Calu3 (cell line): ENCODE measurements around the gene C1QA. TPM values are rescaled to one million over a fixed set of nuclear protein-coding genes. Genes with fewer than 3 reads are reported as not detected.

Experiments
- BruUV-seq: library from RNA; stranded (reverse); fragments of 400-500 nt; replicated peaks from 2 replicates; lab custom pipeline; 2021; lab: Mats Ljungman, UMichigan
- CTCF ChIA-PET: fragments of 300-600 bp; sonication (Branson Sonifier 250); formaldehyde crosslinking; loops from one replicate; lab custom pipeline; 2022; ENCODE audit warnings: antibody characterized with exemption; lab: Charles Lee
- DNase-seq: peaks from one replicate; pipeline ENCODE4 v3.0.0; 2022
- H3K27ac Mint-ChIP-seq: one replicate; pipeline ENCODE4 v1.8.0; 2022; ENCODE audit warnings: mixed read lengths; ENCODE audit not compliant: unreplicated experiment
- H3K27me3 Mint-ChIP-seq: one replicate; pipeline ENCODE4 v1.8.0; 2022; ENCODE audit warnings: mixed read lengths; ENCODE audit not compliant: unreplicated experiment
- H3K36me3 Mint-ChIP-seq: one replicate; pipeline ENCODE4 v1.8.0; 2022; ENCODE audit warnings: mild to moderate bottlenecking, moderate library complexity, mixed read lengths; ENCODE audit not compliant: insufficient read depth, unreplicated experiment
- H3K4me1 Mint-ChIP-seq: one replicate; pipeline ENCODE4 v1.8.0; 2022; ENCODE audit warnings: mild to moderate bottlenecking, low read depth, mixed read lengths; ENCODE audit not compliant: unreplicated experiment
- H3K4me3 Mint-ChIP-seq: one replicate; pipeline ENCODE4 v1.8.0; 2022; ENCODE audit warnings: mild to moderate bottlenecking, low read depth, moderate library complexity, mixed read lengths; ENCODE audit not compliant: unreplicated experiment
- H3K9me3 Mint-ChIP-seq: one replicate; pipeline ENCODE4 v1.8.0; 2022; ENCODE audit warnings: low read depth, mixed read lengths; ENCODE audit not compliant: unreplicated experiment
- intact Hi-C: fragments of 100-400 bp; cut with micrococcal nuclease; formaldehyde crosslinking; loops from one replicate; pipeline ENCODE4 v1.10.0; 2022; ENCODE audit not compliant: unreplicated experiment
- total RNA-seq: library from RNA; stranded (reverse); gene quantifications from 2 replicates; pipeline ENCODE4 v1.2.3, GENCODE V29; 2022
- TF ChIP-seq, protein P1 (sequence below): fragments of 200-600 bp; IDR thresholded peaks from one replicate; pipeline ENCODE4 v1.8.0; 2022; ENCODE audit warnings: antibody characterized with exemption; ENCODE audit not compliant: unreplicated experiment

C1QA gene
- total RNA-seq, 1 experiment from 2014 or later = not detected

DNA sequence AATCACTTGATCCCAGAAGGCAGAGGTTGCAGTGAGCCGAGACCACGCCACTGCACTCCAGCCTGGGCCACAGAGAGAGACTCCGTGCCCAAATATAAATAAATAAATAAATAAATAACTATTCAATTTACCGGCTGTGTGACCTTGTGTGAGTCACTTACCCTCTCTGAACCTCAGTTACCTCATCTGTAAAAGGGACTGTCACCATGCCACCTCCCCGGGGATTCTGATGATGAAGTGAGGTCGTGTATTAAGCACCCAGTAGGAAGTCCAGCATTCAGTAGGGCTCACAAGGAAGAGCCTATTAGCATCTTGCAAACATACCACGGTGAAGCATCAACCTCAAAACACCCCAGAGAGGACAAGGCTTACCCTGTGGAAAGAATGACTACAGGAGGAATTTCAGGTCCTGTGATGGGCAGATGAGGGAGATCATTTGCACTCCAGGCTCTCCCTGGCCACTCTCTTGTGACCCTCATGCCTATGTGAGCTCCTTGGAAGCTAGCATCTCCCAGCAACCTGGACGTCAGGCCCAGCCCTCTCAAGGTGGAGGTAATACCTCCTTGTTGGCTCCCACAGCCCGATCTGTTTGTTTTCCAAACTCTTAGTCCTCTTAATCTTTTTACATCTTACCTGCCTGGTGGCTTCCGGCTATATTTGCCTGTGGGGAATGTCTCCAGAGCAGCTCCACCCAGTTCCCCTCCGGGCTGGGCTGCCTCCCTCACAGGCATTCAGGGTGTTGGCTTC is 7.6 kb upstream of the C1QA start:
- Mint-ChIP-seq H3K27me3 (peaks cover 71% of the 10 kb centered on the region), H3K27ac (no peak overlapping the region), H3K9me3 (no peaks in the 10 kb centered on the region), H3K4me3 (no peak overlapping the region), H3K36me3 (no peaks in the 10 kb centered on the region), H3K4me1 (no peaks in the 10 kb centered on the region)
- intact Hi-C loops = no loop called here
- no TSS peak for BruUV-seq
- CTCF ChIA-PET = interaction anchor here (0.7 kb wide), 1 partner anchor 514 kb away, joined by 3 read pairs; no protein-coding TSS in a partner anchor
- TF ChIP-seq, protein P1, sequence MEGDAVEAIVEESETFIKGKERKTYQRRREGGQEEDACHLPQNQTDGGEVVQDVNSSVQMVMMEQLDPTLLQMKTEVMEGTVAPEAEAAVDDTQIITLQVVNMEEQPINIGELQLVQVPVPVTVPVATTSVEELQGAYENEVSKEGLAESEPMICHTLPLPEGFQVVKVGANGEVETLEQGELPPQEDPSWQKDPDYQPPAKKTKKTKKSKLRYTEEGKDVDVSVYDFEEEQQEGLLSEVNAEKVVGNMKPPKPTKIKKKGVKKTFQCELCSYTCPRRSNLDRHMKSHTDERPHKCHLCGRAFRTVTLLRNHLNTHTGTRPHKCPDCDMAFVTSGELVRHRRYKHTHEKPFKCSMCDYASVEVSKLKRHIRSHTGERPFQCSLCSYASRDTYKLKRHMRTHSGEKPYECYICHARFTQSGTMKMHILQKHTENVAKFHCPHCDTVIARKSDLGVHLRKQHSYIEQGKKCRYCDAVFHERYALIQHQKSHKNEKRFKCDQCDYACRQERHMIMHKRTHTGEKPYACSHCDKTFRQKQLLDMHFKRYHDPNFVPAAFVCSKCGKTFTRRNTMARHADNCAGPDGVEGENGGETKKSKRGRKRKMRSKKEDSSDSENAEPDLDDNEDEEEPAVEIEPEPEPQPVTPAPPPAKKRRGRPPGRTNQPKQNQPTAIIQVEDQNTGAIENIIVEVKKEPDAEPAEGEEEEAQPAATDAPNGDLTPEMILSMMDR = no peak
- no peak for DNase-seq

DNA sequence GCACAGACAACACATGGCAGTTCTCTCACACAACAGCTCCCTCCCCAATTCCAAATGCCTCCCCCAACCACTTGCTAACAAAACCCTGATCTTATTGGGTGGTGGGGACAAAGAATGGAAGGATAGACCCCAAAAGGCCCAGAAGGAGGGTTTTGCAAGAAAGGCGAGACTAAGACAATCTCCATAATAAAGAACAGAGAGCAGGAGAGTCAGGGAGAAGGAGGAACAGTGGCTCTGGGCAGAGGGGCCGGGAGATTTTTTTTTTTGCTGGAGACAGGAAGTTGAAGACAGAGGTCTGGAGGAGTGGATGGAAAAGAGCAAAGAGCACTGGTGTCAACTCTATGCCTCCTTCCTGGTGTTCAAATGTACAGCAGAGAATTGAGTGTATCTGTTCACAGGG is 6.5 kb upstream of the C1QA start:
- DNase-seq = no peak
- CTCF ChIA-PET = no interaction called here

DNA sequence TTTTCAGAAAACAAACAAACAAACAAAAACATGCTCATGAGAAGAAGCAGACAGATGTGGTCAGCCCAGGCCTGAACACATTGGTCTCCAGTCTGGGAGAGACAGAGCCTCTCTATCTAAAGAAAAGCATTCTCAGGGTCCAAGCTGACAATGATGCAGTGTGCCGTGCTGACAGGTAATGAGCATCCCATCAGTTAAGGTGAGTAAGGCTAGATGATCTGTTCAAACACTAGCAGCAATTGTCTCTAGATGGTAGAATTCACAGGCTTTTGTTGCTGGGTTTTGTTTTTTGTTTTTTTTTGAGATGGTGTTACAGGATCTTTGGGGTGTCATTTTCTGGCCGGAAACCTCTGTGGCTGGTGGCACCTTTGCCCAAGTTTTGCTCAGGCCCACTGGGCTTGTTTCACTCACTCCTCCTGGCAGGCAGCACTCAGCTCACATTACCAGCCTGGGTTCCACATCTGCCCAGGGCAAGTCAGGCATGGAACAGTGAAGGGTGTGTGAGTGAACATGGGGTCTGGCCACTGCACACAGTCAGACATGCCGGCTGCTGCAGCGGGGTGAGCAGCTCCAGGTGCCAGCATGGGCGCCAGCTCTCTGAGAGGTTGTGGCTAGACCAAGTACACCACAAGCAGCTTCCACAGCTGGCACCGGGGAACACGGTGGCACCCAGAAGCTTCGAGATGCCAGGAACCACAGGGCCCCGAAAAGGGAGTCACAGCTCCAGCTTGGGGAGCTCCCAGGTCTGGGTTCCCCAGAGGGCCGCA is 2.5 kb upstream of the C1QA start:
- Mint-ChIP-seq H3K27ac (no peak overlapping the region), H3K9me3 (no peaks in the 10 kb centered on the region), H3K4me1 (no peaks in the 10 kb centered on the region), H3K36me3 (no peaks in the 10 kb centered on the region), H3K4me3 (no peak overlapping the region), H3K27me3 (peaks cover 64% of the 10 kb centered on the region)
- CTCF ChIA-PET = no interaction called here
- intact Hi-C loops = no loop called here
- no TSS peak for BruUV-seq
- TF ChIP-seq, protein P1 = no peak
- DNase-seq = no peak

More for the DNA sequence above, 6.5 kb upstream of the C1QA start:
- peaks cover 68% of the 10 kb centered on the region for H3K27me3 Mint-ChIP-seq
- no peaks in the 10 kb centered on the region for H3K4me1 Mint-ChIP-seq
- H3K36me3 Mint-ChIP-seq = no peaks in the 10 kb centered on the region
- intact Hi-C loops = no loop called here
- H3K9me3 Mint-ChIP-seq = no peaks in the 10 kb centered on the region
- BruUV-seq = no TSS peak
- TF ChIP-seq, protein P1 = no peak
- no peak overlapping the region for H3K27ac Mint-ChIP-seq
- no peak overlapping the region for H3K4me3 Mint-ChIP-seq

DNA sequence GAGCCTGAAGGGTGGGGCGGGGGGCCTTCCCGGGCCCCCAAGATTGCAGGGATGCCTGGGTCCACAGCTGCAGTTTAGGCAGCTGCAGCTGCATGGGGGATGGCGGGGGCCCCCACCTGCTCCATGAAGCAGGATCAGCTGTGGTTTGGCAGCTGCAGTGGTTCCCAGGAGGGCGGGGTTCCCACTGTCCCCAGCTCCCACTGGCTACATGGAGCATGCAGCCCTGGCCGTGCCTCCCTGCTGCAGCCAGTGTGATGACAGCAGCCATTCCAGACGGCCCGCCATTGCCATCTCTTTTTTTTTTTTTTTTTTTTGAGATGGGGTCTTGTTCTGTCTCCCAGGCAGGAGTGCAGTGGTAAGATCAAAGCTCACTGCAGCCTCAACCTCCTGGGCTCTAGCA is 992 bp upstream of the C1QA start:
- BruUV-seq = no TSS peak
- CTCF ChIA-PET = interaction anchor here (0.7 kb wide), 1 partner anchor 17 kb away, joined by 5 read pairs; no protein-coding TSS in a partner anchor
- intact Hi-C loops = no loop called here
- no peak for DNase-seq
- H3K4me1 Mint-ChIP-seq = no peaks in the 10 kb centered on the region
- H3K9me3 Mint-ChIP-seq = no peaks in the 10 kb centered on the region
- no peak overlapping the region for H3K4me3 Mint-ChIP-seq
- TF ChIP-seq, protein P1 = no peak
- no peak overlapping the region for H3K27ac Mint-ChIP-seq
- H3K27me3 Mint-ChIP-seq = peaks cover 48% of the 10 kb centered on the region
- H3K36me3 Mint-ChIP-seq = no peaks in the 10 kb centered on the region
